Measurements from ENCODE around the gene NTN3. TPM values are rescaled to one million over a fixed set of nuclear protein-coding genes. Genes with fewer than 3 reads are reported as not detected.

The NTN3 gene
- polyA plus RNA-seq, 1 donor: 2.3 TPM

DNA sequence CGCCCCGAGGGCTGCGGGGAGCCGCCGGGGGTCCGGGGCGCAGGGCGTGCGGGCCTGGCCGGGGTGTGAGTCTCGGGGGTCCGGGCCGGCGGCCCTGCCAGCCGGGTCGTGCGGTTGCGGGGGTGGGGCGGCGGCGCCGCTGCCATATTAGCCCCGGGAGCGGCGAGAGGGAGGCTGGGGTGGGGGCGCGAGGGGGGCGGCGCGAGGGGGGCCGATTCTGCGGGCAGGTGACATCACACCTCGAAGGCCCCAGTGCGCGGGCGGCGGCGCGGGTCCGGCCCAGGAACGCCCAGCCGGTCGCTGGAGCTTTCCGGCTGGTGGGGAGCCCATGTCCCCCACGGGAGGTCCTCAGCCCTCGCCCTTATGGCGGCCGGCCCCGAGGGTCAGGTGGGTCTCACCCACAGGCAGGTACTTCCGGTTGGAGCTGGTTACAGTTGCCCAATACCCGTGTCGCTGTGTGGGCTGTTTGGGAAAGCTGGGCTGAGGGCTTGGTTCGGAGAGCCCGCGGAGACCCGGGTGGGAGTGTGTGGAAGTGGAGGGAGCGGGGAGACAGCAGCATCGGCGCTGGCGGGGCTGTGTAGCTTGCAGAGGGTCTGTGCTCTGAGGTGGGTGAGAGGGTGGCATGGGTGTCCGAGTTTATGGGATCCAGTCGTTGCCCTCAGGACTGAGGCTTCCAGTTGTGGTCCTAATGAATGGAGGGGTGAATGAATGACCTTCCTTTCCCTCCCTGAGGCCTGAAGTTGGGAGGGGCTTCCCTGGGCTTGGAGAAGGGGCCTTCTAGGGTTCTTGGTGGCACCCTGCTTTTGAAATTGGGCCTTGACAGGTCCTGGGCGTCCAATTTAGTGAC, 43.5 kb downstream of the NTN3 start:
- DNase-seq: no peak

GRCh38 chr16:2515180-2515851, 44.2 kb downstream of the NTN3 start:
- no peak for DNase-seq

GRCh38 chr16:2516391-2517240, 45.5 kb downstream of the NTN3 start:
- no peak for DNase-seq

- no peak for DNase-seq
Observed at GRCh38 chr16:2517954-2518605, 47.0 kb downstream of the NTN3 start.

DNA sequence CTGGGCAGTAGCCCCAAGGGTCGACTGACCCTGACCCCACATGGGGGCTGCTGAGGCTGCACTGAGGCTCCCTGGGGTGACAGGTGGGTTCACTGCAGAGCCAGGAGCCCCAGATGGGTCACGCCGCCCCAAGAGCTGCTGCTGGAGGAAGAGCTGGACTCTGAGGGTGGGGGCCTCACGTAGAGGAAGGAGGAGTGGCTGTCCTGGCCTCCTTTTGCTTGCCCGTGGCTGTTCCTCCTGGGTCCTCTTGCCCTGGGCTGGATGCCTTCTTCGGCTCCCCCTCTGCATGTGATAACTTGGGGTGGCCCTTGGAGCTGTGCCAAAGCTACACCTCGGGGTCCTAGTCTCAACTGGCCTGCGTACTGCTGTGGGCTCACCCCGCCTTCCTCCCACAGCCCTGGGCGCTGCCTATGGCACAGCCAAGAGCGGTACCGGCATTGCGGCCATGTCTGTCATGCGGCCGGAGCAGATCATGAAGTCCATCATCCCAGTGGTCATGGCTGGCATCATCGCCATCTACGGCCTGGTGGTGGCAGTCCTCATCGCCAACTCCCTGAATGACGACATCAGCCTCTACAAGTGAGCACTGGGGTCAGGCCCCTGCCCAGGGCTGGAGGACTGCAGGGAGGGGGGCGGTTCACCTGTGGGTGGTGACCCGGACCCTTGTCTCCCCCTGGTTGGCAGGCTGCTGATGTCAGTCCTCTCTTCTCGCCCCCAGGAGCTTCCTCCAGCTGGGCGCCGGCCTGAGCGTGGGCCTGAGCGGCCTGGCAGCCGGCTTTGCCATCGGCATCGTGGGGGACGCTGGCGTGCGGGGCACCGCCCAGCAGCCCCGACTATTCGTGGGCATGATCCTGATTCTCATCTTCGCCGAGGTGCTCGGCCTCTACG, 48.0 kb downstream of the NTN3 start:
- no peak for DNase-seq

DNA sequence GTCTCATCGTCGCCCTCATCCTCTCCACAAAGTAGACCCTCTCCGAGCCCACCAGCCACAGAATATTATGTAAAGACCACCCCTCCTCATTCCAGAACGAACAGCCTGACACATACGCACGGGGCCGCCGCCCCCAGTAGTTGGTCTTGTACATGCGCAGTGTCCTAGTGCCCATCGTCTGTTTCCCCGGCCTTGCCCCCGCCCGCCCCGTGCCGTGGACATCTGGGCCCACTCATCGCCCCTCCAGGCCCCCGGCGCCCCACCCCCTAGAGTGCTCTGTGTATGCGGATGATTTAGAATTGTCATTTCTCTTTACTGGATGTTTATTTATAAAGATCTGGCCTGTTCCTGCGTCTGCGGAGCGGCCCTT, 48.6 kb downstream of the NTN3 start:
- no peak for DNase-seq

DNA sequence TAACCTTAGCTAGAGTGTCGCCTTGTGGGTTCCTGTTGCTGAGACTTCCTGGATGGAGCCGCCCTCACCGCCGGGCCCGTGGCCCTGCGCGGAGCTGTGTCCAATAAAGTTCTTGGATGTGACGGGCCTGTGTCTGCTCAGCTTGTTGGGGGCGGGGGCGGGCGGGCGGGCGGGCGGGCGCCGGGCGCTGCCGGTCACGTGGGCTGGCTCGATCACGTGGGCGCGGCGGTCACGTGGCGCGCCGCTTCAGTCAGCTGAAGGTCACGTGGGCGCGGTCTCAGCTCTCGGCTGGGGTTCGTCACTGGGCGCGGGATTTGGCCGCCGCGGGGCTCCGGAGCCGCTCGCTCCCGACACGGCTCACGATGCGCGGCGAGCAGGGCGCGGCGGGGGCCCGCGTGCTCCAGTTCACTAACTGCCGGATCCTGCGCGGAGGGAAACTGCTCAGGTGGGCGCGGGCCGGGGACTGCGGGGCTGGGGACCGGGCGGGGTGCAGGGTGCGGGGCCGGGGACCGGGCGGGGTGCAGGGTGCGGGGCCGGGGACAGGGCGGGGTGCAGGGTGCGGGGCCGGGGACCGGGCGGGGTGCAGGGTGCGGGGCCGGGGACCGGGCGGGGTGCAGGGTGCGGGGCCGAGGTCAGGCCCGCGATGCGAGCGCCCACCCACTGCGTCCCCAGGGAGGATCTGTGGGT, 49.1 kb downstream of the NTN3 start, which contains the start of gene AMDHD2:
Gene AMDHD2 (plus strand): TSS at position 275 of the 687 bp plus-strand sequence. CDS start 88 bp downstream, at position 363.
- DNase-seq: peak; percentile 81

DNA sequence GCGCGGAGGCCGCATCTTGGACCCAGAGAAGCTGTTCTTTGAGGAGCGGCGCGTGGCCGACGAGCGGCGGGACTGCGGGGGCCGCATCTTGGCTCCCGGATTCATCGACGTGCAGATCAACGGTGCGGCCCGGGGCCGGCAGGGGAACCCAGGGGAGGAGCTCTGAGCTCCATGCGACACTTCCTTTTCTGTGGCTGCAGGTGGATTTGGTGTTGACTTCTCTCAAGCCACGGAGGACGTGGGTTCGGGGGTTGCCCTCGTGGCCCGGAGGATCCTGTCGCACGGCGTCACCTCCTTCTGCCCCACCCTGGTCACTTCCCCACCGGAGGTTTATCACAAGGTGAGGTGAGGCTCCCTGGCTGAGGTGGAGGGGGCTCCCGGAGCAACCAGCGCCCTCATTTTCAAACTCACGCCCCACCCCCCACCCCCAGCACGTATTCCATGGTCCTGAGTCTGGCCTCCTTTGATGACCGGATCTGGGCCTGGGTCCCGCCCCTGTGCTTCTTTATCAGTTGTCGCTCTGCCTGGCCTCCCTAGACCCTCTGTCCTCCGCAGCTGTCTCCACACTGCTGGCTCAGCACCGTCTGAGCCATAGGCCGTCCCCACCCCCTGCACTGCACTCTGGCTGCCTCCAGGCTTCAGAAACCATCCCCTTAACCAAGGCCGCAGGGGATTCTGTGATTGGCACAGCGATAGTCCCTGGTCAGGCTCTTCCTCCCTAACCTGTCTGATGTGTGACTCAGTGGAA, 49.9 kb downstream of the NTN3 start:
- DNase-seq: no peak

Other genes starting within 250 kb of the NTN3 start
- gene E4F1, start 247.7 kb upstream of the NTN3 start, polyA plus RNA-seq (ENCODE audit: insufficient read length): 14.7 TPM
- gene DNASE1L2, start 234.9 kb upstream of the NTN3 start, polyA plus RNA-seq (ENCODE audit: insufficient read length): 0.93 TPM
- 55.2 TPM for gene ECI1, start 219.7 kb upstream of the NTN3 start, polyA plus RNA-seq (ENCODE audit: insufficient read length)
- 207 TPM for gene RNPS1, start 203.2 kb upstream of the NTN3 start, polyA plus RNA-seq (ENCODE audit: insufficient read length)
- 6.3 TPM for gene ABCA3, start 130.6 kb upstream of the NTN3 start, polyA plus RNA-seq (ENCODE audit: insufficient read length)
- gene CCNF, start 41.9 kb upstream of the NTN3 start, polyA plus RNA-seq (ENCODE audit: insufficient read length): 15.0 TPM
- 11.4 TPM for gene TEDC2, start 11.2 kb upstream of the NTN3 start, polyA plus RNA-seq (ENCODE audit: insufficient read length)
- 22.0 TPM for gene TBC1D24, start 3.8 kb downstream of the NTN3 start, polyA plus RNA-seq (ENCODE audit: insufficient read length)
- gene ATP6V0C, start 42.7 kb downstream of the NTN3 start, polyA plus RNA-seq (ENCODE audit: insufficient read length): 158 TPM
- gene AMDHD2, start 49.1 kb downstream of the NTN3 start, polyA plus RNA-seq (ENCODE audit: insufficient read length): 24.1 TPM
- 3.1 TPM for gene CEMP1, start 60.1 kb downstream of the NTN3 start, polyA plus RNA-seq (ENCODE audit: insufficient read length)
- gene PDPK1, start 66.7 kb downstream of the NTN3 start, polyA plus RNA-seq (ENCODE audit: insufficient read length): 58.4 TPM
- 22.2 TPM for gene KCTD5, start 211.2 kb downstream of the NTN3 start, polyA plus RNA-seq (ENCODE audit: insufficient read length)
- gene PRSS27, start 248.9 kb downstream of the NTN3 start, polyA plus RNA-seq (ENCODE audit: insufficient read length): 1.3 TPM